Measurements from ENCODE around the gene RTP4.

GRCh38 chr3:187375581-187375980 lies 7.4 kb downstream of the RTP4 start:
- TF ChIP-seq EZH2 (IDR thresholded peaks at IDR 0.05) (no peak), POLR2AphosphoS5 (IDR thresholded peaks at IDR 0.05; ENCODE audit: borderline replicate concordance, low read depth, low read length) (no peak)
